CD4-positive, alpha-beta T cell treated with Interleukin-6 for 4 hours (primary cell): ENCODE results near the gene NADK2.

Source experiments
- DNase-seq: peaks from one replicate; pipeline ENCODE4 v3.0.0-alpha.2; 2020; ENCODE audit warnings: mixed read lengths

NADK2 gene

DNA sequence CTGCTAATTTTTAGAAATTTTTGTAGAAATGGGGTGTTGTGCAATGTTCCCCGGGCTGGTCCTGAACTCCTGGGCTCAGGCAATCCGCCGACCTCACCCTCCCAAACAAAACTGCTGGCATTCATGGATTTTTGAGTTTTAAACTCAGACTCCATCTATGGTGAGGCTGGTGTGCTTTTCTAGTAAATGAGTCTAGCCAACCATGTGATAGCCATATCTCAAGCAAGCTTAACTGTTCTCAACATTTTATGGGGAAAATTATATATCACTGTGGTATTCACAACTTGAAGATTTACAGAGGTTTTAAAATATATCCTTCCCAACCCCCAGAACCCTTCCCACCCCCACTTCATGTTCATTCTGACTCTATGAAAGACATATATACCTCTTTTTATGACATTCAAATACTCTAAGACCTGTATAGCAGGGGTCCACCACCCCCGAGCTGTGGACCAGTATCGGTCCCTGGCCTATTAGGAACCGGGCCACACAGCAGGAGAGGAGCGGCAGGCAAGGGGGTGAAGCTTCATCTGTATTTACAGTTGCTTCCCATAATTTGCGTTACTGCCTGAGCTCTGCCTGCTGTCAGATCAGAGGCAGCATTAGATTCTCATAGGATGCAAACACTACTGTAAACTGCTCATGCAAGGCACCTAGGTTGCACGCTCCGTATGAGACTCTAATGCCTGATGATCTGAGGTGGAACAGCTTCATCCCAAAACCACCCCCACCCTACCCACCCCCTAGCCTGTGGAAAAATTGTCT is 4.5 kb upstream of the NADK2 start:
- no peak for DNase-seq

DNA sequence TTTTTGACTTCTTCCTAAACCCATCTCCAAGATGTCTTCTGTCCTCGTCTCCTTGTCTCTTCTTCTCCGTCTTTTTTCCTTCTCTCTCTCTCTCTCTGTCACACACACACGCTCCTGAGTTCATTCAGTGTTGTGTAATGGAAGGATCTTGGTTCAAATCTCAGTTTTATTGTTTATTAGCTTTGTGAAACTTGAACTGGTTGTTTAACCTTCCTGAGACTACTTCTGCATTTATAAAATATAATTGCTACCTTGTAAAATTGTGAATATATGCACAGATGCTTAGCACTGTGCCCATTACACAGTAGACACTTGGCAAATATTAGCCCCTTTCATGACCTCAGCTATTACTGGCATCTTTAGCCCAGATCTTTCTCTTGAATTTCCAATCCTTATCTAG is 2.4 kb upstream of the NADK2 start:
- no peak for DNase-seq

DNA sequence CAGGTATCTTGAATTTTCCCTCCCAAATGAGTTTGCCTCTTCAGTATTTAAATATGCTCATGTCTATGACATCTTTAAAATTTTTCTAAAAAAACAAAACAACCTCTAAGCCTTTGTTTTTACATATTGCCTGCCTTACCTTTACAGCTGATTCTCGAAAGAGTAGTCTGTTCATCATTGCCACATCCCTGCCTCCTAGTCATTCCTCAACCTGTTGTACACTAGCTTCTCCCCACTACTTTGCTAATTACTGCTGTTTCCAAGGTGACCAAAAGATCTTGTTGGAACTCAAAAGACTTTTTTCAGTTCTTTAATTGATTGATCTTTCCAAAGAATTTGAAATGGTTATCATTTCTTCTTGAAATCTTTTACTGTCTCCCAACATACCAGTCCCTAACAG is 1.9 kb upstream of the NADK2 start:
- DNase-seq = no peak

- DNase-seq = no peak
Observed at GRCh38 chr5:36242534-36243485, 1.1 kb upstream of the NADK2 start.

GRCh38 chr5:36240779-36241630 is 720 bp downstream of the NADK2 start:
- peak; percentile 50 for DNase-seq

DNA sequence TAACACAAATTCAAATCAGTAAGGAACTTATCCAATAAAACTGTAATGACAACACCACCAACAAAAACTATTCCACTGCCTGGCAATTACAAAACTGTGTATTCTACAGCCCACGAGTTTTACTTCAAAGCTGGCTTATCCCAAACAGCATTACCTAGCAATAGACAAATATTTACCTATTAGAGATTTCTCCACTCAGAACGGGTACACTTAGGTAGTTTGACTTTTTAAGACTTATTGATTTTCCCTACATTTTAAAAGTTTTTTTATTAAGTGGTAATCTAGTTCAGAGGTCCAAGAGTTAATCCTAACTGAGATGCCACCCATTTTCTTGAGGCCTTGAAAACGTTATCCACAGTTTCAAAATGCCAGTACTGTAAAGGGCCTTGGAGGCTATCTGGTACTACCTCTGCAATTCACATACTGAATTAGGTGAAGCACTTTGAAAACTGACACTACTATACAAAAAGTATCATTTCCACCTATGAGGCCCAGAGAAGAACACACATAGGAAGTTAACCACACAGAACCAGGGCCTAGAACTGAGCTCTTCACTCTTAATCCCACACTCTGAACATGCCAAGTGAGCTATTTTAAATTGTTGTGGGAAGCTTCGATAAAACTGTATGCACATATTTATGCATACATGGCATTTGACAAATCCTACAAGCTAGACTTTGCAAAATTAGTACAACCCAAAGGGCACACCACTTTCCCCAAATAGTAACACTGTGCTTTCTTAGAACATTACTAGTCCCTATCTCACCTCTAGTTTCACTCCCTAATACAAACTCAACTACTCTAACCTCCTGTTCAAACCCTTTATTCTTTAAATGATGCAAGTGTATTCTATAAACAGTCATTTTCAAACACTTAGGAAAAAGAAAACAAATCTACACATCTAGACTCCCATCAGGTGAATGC is 2.1 kb downstream of the NADK2 start:
- DNase-seq = no peak

GRCh38 chr5:36238502-36239295 is 3.0 kb downstream of the NADK2 start:
- no peak for DNase-seq

- no peak for DNase-seq
Observed at GRCh38 chr5:36237751-36238150, 4.0 kb downstream of the NADK2 start.

DNA sequence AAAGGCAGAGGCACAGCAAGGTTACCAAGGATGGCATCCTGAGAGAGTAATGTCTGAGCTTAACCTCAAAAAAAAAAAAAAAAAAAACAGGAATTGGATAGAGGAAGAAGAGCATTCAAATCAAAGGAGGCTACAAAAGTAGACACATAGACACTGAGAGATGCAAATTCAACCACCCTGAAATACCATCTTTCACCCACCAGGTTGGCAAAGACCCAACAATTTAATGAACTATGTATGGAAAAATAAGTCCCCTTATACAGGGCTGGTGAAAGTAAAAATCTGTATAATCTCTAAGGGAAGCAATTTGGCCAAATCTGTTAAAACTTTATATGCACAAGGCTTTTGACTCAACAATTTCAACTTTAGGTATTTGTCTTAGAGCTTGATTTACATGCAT is 4.9 kb downstream of the NADK2 start:
- DNase-seq = no peak

GRCh38 chr5:36232533-36232932 is 9.2 kb downstream of the NADK2 start:
- no peak for DNase-seq

GRCh38 chr5:36230151-36230790 is 11.5 kb downstream of the NADK2 start:
- no peak for DNase-seq

DNA sequence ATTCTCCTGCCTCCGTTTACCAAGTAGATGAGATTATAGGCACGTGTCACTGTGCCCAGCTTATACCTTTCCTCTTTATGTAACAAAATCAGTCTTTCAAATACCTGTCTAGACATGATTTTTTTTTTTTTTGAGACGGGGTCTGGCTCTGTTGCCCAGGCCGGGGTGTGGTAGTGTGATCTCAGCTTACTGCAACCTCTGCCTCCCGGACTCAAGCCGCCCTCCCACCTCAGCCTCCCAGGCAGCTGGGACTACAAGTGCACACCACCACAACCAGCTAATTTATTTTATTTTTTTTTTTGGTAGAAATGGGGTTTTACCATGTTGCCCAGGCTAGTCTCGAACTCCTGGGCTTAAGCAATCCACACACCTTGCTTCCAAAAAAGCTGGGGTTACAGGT is 13.2 kb downstream of the NADK2 start:
- no peak for DNase-seq

DNA sequence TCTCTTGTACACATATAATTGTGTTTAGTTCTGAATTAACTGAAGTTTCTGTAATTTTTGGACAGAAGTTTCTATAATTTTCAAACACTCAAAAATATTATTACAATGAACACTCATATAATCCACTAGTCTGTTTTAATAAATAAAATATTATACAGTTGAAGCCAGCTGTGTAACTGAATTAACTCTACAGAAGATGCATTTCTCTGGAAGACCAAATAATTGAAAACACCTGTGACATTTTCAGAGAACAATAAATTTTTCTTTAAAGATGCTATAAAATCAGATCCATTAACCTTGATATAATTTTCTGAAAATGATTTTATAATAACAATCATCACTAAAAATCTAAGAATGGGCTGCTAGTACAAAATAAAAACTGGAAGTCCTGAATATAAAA is 14.7 kb downstream of the NADK2 start:
- DNase-seq = no peak

GRCh38 chr5:36222620-36223019 is 19.1 kb downstream of the NADK2 start:
- DNase-seq = no peak

- DNase-seq = no peak
Observed at GRCh38 chr5:36217988-36218387, 23.7 kb downstream of the NADK2 start.

- no peak for DNase-seq
Observed at GRCh38 chr5:36217567-36217966, 24.2 kb downstream of the NADK2 start.

DNA sequence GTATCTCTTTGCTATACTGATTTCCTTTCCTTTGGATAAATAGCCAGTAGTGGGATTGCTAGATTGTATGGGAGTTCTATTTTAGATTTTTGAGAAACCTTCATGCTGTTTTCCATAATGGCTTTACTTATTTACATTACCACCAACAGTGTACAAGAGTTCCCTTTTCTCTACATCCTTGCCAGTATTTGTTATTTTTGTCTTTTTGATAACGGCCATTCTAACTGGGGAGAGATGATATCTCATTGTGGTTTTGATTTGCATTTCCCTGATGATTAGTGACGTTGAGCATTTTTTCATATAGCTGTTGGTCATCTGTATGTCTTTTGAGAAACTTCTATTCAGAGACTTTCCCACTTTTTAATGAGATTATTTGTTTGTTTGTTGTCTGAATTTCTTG is 25.8 kb downstream of the NADK2 start:
- DNase-seq = no peak

DNA sequence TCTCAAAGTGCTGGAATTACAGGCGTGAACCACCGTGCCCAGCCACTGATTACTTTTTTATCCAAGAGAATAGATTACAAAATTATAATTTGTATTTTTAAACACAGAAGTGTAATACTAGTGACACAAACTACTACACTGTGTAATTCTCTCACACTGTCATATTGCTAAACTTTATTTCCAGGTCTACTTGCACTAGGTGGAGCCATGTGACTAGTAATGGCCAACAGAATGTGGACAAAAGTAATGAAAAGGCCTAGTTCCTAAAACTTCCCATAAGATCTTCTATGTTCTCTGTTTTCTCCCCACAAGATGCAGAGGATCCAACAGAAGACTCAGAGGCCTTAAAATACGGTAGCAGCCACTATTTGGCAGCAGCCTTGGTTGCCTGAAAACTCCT is 27.3 kb downstream of the NADK2 start:
- no peak for DNase-seq

- no peak for DNase-seq
Observed at GRCh38 chr5:36209664-36210063, 32.1 kb downstream of the NADK2 start.

DNA sequence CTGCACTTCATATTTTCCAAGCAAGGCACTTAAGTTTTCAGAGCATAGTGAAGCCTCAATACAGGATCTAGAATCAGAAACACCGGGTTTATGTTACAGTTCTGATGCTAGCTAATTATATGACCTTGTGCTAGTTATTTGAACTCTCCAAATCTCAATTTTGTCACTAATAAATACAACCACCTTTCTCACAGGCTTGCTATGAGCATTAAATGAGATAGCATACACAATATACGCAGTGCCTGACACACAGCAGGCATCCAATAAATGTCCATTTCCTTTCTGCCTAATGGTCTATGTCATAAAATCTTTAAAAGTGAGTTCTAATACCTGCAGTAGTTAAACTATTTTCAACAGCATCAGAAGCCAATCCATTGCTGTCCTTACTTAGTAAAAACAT is 32.9 kb downstream of the NADK2 start:
- DNase-seq = no peak

GRCh38 chr5:36206913-36207312 is 34.8 kb downstream of the NADK2 start:
- DNase-seq = no peak
